OCI-LY7 (cell line): Measurements from ENCODE around the gene GADL1. TPM values are rescaled to one million over a fixed set of nuclear protein-coding genes. Genes with fewer than 3 reads are reported as not detected.

Experiments used
- BruUV-seq: library from RNA; stranded (reverse); fragments of 400-500 nt; replicated peaks from 2 replicates; lab custom pipeline; 2021; lab: Mats Ljungman, UMichigan
- CTCF ChIA-PET: fragments of 300-600 bp; sonication (Branson Sonifier 250); formaldehyde crosslinking; loops from one replicate; lab custom pipeline; 2022; ENCODE audit warnings: antibody characterized with exemption; ENCODE audit not compliant: unreplicated experiment; lab: Charles Lee
- POLR2A ChIA-PET: fragments of 300-600 bp; sonication (Branson Sonifier 250); formaldehyde crosslinking; loops from one replicate; lab custom pipeline; 2022; ENCODE audit warnings: antibody characterized with exemption; lab: Charles Lee
- DNase-seq: peaks from one replicate; pipeline ENCODE4 v3.0.0-alpha.2; 2015; ENCODE audit warnings: low spot score
- H2AFZ ChIP-seq: fragments of 200-600 bp; sonication (generic), shearing (Covaris generic); 2 replicates; pipeline ENCODE4 v1.6.1; 2014; ENCODE audit warnings: mild to moderate bottlenecking, antibody characterized with exemption, low read length, moderate library complexity
- H3K27ac ChIP-seq: fragments of 200-600 bp; sonication (generic); 2 replicates; pipeline ENCODE4 v1.5.1; 2014; ENCODE audit warnings: mixed run types, low read depth, mild to moderate bottlenecking, moderate library complexity, low read length, inconsistent platforms; ENCODE audit not compliant: poor library complexity, severe bottlenecking
- H3K36me3 ChIP-seq: fragments of 200-600 bp; sonication (generic); 2 replicates; pipeline ENCODE4 v1.6.1; 2014; ENCODE audit warnings: mild to moderate bottlenecking, antibody characterized with exemption, low read length, moderate library complexity, mixed read lengths; ENCODE audit not compliant: insufficient read depth
- H3K4me1 ChIP-seq: fragments of 200-600 bp; sonication (generic); 2 replicates; pipeline ENCODE4 v1.5.1; 2014; ENCODE audit warnings: mild to moderate bottlenecking, low read length; ENCODE audit not compliant: insufficient read depth, poor library complexity, severe bottlenecking
- H3K4me2 ChIP-seq: fragments of 200-600 bp; sonication (generic); 2 replicates; pipeline ENCODE4 v1.6.1; 2014; ENCODE audit warnings: mild to moderate bottlenecking, low read length
- H3K4me3 ChIP-seq: fragments of 200-600 bp; sonication (generic); 2 replicates; pipeline ENCODE4 v1.5.1; 2014; ENCODE audit warnings: mild to moderate bottlenecking, low read depth, low read length; ENCODE audit not compliant: poor library complexity, severe bottlenecking
- H3K79me2 ChIP-seq: fragments of 200-600 bp; sonication (generic); 2 replicates; pipeline ENCODE4 v1.6.1; 2016; ENCODE audit warnings: low read depth, mild to moderate bottlenecking, low read length, moderate library complexity, mixed read lengths; ENCODE audit not compliant: insufficient read depth
- H3K9me2 ChIP-seq: fragments of 200-600 bp; sonication (generic); 2 replicates; pipeline ENCODE4 v1.6.1; 2016; ENCODE audit warnings: mild to moderate bottlenecking, low read length, mixed read lengths; ENCODE audit not compliant: insufficient read depth
- H3K9me3 ChIP-seq: fragments of 200-600 bp; sonication (generic); 2 replicates; pipeline ENCODE4 v1.6.1; 2014; ENCODE audit warnings: mild to moderate bottlenecking, mixed run types, low read length, mixed read lengths
- H4K20me1 ChIP-seq: fragments of 200-600 bp; sonication (generic); 2 replicates; pipeline ENCODE4 v1.6.1; 2014; ENCODE audit warnings: mild to moderate bottlenecking, antibody characterized with exemption, low read length, moderate library complexity, mixed read lengths; ENCODE audit not compliant: insufficient read depth
- EZH2phosphoT487 ChIP-seq: fragments of 200-600 bp; sonication (generic); IDR thresholded peaks from 2 replicates; pipeline ENCODE4 v1.6.1; 2018; ENCODE audit warnings: low read depth, borderline replicate concordance, mild to moderate bottlenecking, mixed run types, antibody characterized with exemption, low read length, moderate library complexity, mixed read lengths
- intact Hi-C: fragments of 100-400 bp; cut with micrococcal nuclease; formaldehyde crosslinking; loops from one replicate; pipeline ENCODE4 v1.10.0; 2022; ENCODE audit not compliant: unreplicated experiment
- total RNA-seq, 2 experiments: library from RNA; depleted of rRNA in 1 of 2; stranded (reverse); fragments of >200 nt in 1 of 2; shearing (Covaris generic) in 1 of 2; gene quantifications; 2 replicates each; pipeline ENCODE4 v1.2.3, GENCODE V29; 2014 to 2022
- TF ChIP-seq, protein P1 (sequence below): fragments of 200-600 bp; sonication (generic); conservative IDR thresholded peaks from 2 replicates; pipeline ENCODE4 v1.5.1; 2014; ENCODE audit warnings: mild to moderate bottlenecking, antibody characterized with exemption, low read length, moderate library complexity, mixed read lengths

Gene GADL1
- total RNA-seq, 2 experiments from 2014 or later, result not detected

DNA sequence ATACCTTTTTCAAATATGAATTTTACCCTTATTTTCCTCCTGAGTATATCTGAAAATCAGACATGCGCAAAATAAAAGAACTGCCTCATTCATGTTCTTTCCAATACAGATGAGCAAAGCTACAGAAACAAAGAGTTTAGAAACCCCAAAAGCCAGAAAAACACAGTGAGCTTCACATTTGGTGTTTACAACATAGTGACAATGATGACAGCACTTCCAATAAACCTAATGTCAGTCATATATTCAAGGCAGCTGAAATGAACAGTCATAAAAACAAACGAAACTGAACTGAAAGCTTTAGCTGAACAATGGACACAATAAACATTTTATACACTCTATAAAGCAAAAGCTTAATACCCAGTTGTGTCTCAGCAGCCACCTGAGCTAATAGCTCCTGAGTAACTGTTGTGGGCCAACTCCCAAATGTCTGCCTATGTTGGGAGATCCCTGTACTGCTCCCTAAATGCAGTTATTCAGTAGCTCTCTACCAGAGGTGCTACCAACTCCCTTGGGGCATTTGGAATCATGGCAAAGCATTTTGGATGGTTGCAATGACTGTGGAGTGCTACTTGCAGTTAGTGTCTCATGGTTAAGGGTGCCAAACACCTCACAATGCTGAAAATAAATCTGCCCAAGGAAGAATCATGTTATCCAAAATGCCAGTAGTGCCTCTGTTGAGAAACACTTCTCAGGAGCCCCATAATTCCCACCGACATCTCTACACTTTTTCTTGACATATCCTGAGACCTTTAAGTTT, 156.5 kb downstream of the GADL1 start:
- TF ChIP-seq EZH2phosphoT487, result no peak
- TF ChIP-seq, protein P1, sequence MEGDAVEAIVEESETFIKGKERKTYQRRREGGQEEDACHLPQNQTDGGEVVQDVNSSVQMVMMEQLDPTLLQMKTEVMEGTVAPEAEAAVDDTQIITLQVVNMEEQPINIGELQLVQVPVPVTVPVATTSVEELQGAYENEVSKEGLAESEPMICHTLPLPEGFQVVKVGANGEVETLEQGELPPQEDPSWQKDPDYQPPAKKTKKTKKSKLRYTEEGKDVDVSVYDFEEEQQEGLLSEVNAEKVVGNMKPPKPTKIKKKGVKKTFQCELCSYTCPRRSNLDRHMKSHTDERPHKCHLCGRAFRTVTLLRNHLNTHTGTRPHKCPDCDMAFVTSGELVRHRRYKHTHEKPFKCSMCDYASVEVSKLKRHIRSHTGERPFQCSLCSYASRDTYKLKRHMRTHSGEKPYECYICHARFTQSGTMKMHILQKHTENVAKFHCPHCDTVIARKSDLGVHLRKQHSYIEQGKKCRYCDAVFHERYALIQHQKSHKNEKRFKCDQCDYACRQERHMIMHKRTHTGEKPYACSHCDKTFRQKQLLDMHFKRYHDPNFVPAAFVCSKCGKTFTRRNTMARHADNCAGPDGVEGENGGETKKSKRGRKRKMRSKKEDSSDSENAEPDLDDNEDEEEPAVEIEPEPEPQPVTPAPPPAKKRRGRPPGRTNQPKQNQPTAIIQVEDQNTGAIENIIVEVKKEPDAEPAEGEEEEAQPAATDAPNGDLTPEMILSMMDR, result no peak
- no peaks in the 10 kb centered on the region for H4K20me1 ChIP-seq
- no peak for DNase-seq
- no peaks in the 10 kb centered on the region for H3K9me3 ChIP-seq
- BruUV-seq, result no TSS peak
- no peaks in the 10 kb centered on the region for H3K9me2 ChIP-seq
- CTCF ChIA-PET, result no interaction called here
- intact Hi-C loops, result no loop called here
- H3K4me1 ChIP-seq, result no peaks in the 10 kb centered on the region
- H3K4me2 ChIP-seq, result no peak overlapping the region
- no peak overlapping the region for H2AFZ ChIP-seq
- no peaks in the 10 kb centered on the region for H3K36me3 ChIP-seq
- H3K79me2 ChIP-seq, result no peaks in the 10 kb centered on the region
- H3K27ac ChIP-seq, result no peak overlapping the region
- POLR2A ChIA-PET, result interaction anchor here (0.6 kb wide), 1 partner anchor 289 kb away, joined by 3 read pairs; no protein-coding TSS in a partner anchor
- no peak overlapping the region for H3K4me3 ChIP-seq

DNA sequence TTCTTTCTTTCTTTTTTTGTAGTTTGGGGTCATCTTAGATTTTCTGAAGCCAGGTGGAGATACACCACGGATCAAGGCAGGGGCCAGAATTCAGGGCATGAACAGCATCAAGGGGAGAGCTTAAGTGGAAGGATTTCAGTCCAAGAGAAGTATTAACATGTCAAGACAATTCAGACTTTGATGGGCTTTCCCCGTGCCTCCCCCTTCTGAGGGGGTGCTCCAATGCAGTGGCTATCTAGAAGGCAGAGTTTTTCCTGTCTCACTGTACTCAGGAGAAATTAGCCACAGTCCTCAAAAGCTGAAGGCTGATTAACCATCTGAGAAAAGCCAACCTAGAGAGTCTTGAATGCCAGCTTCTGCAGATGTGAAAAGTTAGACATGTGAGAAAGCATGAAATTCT, 160.8 kb downstream of the GADL1 start:
- POLR2A ChIA-PET, result interaction anchor here (0.6 to 1.2 kb wide), 3 partner anchors 9 to 1323 kb away, joined by 3 to 4 read pairs (median 3); no protein-coding TSS in a partner anchor

More for the DNA sequence above, 160.8 kb downstream of the GADL1 start:
- H3K79me2 ChIP-seq, result no peaks in the 10 kb centered on the region
- no peaks in the 10 kb centered on the region for H3K4me1 ChIP-seq
- no peaks in the 10 kb centered on the region for H3K9me2 ChIP-seq
- no peaks in the 10 kb centered on the region for H3K36me3 ChIP-seq
- CTCF ChIA-PET, result no interaction called here
- intact Hi-C loops, result no loop called here
- H4K20me1 ChIP-seq, result no peaks in the 10 kb centered on the region
- TF ChIP-seq, protein P1, result no peak
- TF ChIP-seq EZH2phosphoT487, result no peak
- H3K4me2 ChIP-seq, result no peak overlapping the region
- no peak overlapping the region for H3K27ac ChIP-seq
- no TSS peak for BruUV-seq
- no peak for DNase-seq
- no peak overlapping the region for H2AFZ ChIP-seq
- H3K9me3 ChIP-seq, result no peaks in the 10 kb centered on the region
- H3K4me3 ChIP-seq, result no peak overlapping the region
